ENCODE results near the gene C1orf35.

Gene C1orf35

DNA sequence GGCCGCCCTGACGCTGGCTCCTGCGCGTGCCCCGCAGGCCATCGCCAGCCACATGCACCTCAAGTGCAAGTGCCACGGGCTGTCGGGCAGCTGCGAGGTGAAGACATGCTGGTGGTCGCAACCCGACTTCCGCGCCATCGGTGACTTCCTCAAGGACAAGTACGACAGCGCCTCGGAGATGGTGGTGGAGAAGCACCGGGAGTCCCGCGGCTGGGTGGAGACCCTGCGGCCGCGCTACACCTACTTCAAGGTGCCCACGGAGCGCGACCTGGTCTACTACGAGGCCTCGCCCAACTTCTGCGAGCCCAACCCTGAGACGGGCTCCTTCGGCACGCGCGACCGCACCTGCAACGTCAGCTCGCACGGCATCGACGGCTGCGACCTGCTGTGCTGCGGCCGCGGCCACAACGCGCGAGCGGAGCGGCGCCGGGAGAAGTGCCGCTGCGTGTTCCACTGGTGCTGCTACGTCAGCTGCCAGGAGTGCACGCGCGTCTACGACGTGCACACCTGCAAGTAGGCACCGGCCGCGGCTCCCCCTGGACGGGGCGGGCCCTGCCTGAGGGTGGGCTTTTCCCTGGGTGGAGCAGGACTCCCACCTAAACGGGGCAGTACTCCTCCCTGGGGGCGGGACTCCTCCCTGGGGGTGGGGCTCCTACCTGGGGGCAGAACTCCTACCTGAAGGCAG is 44.0 kb downstream of the C1orf35 start:
- DNase-seq = no peak
- in situ Hi-C loops (cut with HindIII; ENCODE audit: low pct_ligation_motif_present, low pct_unique_long_range_greater_than_20kb, low sequenced_read_pairs) = no loop called here

DNA sequence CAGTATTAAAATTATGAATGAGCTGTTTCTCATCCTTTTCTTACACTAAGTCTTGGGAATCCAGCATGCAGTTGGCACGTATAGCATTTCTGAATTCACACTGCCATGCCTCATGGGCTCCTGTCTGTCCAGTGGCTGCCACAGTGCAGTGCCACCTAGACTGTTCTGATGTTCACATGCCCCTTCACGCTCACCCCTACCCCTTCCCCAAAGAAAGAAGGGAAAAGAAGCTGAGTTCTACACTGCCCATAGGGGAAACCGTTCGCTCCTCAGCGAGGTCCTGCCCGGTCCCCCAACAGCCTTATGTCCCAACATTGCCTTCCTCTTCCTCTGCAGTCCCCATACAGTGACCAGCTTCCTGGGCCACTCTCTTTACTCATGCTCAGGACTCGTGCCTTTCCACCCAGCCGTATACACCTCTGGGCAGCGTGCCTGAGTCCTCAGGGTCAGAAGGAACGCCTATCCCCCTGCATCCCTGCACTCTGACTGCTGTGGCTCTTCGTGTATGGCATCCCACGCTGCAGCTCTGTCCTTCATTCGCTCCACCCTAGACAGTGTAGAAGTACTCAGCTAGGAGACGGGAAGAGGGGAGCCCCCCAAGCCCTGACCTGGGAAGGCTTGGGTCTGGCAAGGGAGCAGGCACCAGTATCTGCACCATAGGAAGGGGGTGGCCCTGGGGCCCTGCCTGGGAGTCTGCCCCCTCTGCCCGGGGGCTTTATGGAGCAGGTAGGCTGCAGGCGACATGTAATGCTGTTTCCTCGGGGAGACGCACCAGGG is 44.8 kb downstream of the C1orf35 start:
- in situ Hi-C loops (cut with HindIII; ENCODE audit: low pct_ligation_motif_present, low pct_unique_long_range_greater_than_20kb, low sequenced_read_pairs) = no loop called here
- DNase-seq = no peak
